NOMO-1 treated with DMSO at 0.1 percent for 48 hours (cell line): ENCODE results near the gene TOPORS.
"Not testable (repeated sequence)": the region's sequence is repeated elsewhere in the genome, so short reads cannot be mapped to it uniquely, and the experiment has no call there.

ENCODE experiments used
- DNase-seq: peaks from one replicate; lab custom pipeline; 2025; ENCODE audit not compliant: unreplicated experiment; lab: John Stamatoyannopoulos, UW

TOPORS gene

DNA sequence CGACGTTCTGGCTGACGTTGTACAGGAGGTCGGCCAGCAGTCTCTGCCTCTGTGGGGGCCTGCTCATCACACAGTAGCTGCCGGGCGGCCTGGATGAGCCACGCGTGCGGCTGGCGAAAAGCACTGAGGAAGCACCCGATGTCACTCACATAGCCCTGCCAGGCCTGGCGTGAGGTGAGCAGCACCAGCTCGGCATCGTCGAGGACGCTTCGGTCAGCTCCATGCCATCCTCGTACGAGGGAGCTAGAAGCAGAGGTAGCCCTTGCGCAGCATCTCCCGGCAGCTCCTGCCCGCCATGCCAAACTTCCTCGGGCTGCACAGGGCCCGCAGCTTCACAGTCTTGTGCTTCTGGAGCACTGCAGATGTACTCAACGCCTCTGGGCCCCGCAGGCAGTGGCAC lies 14.4 kb upstream of the TOPORS start:
- no peak for DNase-seq

DNA sequence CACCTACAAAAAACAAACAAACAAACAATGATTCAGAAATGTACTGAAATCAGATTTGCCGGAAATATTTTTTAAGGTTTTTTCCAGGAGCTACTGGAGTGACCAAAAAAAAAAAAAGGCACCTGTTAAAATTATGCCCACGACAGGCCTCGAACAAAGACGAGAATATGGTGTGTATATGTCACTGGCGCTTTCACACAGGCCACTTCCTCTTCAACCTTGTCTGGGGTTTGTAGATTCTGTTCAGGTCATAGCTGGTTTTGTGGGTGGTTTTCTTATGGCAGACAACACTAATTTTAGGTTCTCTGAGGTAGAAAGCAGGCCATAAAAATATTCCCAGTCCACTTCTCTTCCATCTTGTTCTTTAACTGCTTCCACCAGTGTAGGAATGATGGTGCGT lies 13.6 kb upstream of the TOPORS start:
- no peak for DNase-seq

DNA sequence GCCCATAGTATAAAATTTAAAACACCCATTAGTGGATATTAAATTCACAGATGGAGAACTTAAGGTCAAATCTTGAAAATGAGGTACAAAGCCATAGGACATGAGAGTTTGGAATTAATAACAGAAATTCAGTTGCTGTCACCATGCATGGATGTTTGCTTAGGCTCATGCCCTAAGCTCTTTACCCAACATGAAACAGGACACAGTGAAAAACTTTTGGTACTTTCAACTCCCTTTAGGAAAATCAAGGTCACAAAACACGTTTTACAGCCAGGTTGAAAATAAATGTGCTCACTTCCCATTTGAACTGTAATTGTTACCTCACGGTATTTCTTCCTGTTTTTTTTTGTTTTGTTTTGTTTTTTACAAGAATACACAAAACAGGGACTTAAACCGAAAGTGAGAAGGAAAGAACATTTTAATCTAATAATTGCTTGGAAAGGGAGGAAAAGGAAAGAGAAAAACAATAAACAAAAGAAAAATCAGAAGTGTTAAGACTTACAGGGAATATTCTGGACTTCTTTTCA lies 6.1 kb upstream of the TOPORS start:
- peak; percentile 27 for DNase-seq

DNA sequence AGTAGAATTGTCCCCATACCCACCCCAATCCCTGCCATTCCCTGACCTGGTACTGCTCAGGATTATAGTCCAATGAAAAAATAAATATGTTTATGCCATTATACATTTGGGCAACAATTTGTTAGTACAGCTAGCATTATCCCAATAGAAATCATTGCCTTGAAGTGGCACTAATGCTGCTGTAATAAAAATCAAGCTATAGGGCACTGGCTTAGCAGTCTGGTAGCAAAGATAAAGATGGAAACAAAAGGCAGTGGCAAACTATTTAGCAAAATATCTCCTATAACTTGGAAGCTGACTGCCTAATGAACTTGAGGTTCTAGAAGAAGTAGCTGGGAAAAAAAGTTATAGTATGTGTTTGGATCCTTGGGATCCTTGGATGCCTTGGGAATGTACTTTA lies 2.2 kb upstream of the TOPORS start:
- DNase-seq = no peak

DNA sequence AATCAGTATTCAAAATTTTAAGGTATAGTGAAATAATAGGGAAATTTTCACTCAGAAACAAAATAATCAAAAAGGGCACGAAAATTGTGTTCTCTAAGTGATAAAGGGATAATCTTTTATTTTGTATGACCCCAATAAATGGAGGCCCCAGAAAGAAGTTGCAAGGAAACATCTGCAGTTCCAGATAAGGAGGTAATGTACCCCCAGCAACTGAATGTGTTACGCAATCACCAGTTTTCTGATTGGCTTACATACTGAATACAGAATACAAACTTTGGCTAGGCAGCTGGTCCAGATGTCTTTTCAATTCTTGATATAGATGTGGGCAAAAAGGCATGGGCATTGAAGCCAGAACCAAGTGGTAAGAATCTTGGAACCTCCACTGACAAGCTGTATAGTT lies 1.7 kb upstream of the TOPORS start:
- peak; percentile 11 for DNase-seq

DNA sequence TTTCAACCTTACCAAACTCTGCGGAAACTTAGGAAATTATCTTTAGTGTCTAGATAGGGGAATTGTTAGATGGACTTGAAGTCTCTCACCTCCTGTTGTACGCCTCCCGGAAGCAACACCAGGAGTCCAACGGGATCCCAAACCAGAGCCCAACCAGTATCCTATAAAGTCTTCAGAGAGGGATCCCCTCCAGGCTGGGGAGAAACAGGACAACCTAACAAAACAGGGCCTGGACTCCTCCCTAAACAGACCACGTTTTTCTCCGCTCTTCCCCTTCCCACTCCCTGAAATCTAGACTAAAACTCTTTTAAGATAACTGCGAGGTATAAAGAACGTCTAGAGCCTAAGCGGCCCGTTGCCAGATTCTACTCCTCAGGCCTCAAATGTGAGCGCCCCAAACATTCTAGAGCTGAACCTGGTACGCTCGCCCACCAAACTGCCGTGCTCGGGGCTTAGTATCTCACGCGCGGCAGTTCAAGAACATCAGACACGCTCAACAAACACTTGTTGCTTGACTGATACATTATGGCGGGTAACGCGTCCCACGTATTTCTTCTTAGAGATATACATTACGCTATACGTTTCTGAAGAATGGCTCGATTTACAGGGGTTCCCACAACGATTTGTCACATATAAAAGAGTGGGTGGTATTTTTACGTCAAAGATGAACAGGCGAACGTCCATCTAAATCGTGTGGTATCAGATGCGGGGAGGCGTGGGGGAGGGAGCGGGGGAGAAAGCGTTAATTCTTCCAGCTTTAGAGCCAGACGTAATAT lies 922 bp downstream of the TOPORS start:
- DNase-seq = peak; percentile 43

DNA sequence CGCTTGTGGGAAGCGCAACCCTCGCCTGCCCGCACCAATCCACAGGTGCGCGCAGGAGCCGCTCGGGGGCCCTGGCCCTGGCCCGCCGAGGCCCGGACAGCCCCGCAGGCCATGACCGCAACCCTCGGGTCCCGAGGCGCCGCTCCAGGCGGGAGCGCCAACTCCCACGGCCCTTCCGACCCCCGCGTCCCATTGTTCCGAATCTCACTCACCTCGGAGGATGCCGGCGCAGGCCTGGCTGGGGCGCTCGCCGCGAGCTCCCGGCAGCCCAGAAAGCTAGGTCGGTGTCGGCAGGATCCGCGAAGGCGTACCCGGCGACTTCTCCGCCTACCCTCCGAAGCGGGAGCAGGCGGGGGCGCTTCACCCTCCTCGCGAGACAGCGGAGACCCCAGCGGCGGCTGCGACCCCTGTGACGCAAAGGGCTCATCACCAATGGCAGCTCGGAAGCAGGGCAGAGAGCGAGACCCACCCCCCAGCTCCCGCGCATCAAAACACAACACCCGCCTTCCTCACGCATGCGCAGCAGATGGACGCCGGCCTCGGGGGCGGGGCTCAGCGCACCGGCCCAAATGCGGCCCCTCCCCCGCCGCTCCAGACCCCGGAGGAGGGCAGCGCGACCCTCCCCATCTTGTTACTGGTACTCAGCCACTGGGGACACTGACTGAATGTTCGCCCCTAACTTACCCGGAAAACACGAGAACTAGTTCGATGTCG lies 1.7 kb downstream of the TOPORS start:
- peak; percentile 72 for DNase-seq

DNA sequence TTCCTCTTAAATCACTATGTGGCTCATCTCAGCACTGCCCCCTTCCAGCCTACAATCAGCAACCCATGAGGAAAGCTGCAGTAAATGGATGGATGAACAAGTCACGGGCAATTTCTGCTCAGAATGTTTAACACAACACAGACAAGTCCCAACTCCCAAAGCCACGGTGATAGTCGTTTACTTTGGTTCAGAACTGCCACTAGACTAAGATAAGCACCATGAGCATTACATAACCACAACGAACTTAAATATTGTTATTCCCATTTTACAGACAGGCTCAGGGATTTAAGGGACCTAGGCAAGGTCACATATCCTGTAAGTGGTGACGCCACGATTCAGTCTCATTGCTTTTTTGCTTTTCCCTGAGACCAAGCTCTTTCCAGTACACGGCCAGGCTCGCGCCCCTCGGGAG lies 2.2 kb downstream of the TOPORS start:
- DNase-seq = no peak

DNA sequence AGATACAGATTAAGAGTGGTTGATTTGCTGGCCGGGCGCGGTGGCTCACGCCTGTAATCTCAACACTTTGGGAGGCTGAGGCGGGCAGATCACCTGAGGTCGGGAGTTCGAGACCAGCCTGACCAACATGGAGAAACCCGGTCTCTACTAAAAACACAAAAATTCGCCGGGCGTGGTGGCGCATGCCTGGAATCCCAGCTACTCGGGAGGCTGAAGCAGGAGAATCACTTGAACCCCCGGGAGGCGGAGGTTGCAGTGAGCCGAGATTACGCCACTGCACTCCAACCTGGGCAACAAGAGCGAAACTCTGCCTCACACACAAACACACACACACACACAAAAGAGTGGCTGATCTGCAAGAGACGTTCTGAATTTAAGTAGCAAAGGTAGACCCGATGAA lies 4.2 kb downstream of the TOPORS start:
- DNase-seq = not testable (repeated sequence)

DNA sequence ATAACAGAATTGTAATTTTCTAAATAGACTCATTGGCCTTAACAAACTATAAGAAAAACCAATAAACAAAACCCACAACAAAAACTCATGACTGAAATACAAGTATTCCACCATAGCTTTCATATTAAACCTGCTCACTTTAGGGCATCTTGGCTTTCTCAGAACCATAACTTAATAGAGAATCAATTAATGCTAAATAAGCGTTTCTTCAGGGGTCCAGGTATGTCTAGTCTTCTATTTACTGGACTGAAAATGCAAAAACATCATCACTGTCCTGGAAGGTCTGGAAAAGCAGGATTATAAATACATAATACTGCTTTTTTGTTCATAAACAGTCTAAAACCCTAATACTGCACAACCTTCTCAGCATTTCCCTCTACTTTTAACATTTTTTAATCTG lies 6.5 kb downstream of the TOPORS start:
- no peak for DNase-seq

DNA sequence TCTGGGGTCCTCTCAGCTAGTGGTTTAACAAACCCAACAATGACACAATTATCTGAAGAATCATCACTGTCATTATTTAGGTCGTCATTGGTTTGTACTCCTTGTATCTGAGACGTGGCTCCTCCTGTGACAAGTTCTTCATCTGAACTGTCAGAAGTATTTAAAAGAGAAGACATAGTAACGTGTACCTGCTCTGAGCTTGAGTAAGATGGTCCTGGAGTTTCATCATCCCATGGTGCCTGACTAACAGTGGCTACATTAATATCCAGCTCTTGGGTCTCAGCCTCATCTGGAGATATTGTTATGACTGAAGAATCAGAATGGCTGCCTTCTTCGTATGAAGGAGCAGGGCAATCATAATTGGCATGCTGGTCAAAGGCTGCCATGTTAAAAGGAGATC lies 9.3 kb downstream of the TOPORS start:
- DNase-seq = no peak

DNA sequence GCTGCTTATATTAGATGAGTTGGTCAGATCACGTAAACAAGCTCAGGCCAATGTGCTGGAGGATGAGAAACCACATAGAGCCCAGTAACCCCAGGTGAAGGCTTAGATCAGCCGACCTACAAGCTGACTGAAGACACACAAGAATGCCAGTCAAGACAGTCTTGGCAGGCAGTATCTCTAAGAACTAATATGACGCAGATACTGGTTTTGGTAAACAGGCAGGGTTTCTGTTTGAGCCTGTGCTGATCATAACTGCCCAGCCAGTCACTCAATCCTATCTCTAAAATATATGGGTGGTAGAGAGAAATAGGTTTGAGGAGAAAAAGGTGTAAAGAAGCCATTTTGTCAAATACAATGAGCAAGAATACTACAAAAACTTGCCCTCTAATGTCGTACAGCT lies 18.6 kb downstream of the TOPORS start:
- no peak for DNase-seq

DNA sequence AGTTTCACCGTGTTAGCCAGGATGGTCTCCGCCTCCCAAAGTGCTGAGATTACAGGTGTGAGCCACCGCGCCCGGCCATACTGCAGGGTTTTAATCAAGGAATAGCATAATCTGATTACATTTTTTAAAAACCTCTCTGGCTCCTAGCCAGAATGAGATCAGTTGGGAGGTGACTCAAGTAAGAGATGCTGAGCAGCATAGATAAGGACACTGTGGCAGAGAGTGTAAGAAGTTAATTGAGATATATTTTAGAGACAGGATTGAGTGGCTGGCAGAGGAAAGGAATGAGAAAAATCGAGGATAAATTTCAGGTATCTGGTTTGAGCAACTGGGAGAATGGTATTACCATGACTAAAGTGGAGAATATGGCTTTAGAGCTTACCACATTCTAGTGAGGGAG lies 19.1 kb downstream of the TOPORS start:
- DNase-seq = no peak

DNA sequence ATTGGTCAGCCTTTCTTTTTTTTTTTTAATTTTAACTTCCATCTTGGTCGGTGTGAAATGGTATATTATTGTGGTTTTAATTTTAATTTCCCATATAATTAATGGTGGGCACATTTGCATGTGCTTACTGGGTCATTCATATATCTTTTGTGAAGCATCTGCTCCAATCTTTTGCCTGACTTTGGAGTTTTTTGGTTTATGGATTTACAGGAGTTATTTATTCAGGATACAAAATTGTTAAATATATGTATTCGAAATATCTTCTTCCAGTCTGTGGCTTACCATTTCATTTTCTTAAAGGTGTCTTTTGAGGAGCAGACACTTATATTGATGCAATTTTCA lies 25.7 kb downstream of the TOPORS start:
- no peak for DNase-seq

DNA sequence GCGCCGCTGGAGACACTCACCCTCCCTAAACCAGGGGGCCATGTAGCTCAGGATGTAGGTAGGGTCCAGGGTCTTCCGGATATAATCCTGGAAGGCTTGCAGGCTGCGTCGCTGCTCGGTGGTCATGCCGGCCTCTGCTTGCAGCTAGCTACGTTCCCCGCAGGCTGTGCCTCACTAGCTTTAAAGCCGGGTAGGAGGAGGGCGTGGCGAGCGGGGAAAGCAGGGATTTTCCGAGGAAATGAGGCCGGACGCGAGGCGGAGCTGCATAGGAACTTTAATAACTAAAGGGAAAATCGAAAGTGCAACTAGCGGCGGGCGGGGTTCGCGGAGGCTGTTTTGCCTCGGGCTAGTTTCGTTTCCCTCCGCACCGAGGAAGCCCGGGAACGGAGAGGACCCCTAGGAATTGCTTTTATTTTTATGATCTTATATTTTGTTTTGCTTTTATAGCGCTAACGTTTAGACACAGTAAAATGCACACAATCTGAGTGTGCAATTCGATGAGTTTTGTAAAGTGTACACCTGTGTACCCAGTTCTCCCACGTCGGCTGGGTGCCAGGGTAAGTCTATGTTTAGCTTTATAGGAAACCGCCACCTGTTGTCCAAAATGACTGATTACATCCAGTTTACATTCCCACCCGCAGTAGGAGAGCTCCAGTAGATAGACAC lies 26.2 kb downstream of the TOPORS start, which contains the start of gene RIGI:
Gene RIGI, minus strand, starts transcription at position 156 of the 666 bp plus-strand sequence. Its CDS starts 30 bp downstream, at position 126.
- peak; percentile 69 for DNase-seq

DNA sequence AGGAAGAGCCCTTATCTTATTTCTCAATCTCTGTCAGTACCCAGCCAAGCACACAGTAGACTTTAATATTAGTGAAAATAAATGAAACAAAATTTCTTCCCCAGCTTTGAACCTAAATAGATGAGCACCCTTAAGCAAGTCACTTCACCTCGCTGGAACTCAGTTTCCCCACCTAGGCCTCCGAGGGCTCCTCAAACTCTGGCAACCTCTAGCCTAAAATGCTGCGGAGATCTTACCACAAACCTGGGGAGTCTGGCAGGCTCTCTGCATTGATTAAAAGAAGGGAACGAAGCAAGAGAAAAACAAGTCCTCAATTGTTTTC lies 26.7 kb downstream of the TOPORS start:
- peak; percentile 43 for DNase-seq

DNA sequence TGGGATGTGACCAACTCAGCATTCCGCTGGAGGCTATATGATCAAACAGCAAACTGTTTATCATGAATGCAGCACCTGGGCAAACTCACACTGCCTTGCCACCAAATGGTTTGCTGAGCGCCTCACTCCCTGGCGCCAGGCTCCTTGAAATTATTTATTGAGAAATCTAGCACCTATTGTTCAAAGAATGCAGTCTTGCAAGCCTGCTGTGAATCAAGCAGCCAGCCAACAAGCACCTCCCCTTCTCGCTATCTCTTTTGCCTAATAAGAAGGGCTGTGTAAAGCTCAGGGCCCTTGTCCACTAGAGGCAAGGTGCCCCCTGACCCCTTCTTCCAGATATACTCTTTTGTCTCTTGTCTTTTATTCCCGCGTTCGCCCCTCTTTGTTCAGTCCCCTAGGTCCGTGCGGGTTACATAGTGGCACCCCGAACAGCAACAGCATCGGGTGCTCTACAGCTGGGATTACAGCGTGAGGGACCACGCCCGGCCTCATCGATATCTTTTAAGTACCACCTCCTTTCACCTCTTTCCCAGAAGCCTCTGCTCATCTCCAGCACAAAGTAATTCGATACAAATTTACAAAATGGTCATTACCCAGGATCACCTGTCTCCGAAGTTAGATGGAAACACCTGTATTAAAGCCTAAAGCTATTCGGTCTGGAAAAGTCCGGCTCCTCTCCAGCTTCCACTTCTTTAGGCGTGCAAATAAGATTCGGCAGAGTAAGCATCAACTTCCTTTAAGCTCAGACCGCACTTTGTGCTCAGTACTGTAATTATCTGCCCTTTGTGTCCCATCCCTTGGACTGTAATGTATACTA lies 27.3 kb downstream of the TOPORS start:
- peak; percentile 46 for DNase-seq

DNA sequence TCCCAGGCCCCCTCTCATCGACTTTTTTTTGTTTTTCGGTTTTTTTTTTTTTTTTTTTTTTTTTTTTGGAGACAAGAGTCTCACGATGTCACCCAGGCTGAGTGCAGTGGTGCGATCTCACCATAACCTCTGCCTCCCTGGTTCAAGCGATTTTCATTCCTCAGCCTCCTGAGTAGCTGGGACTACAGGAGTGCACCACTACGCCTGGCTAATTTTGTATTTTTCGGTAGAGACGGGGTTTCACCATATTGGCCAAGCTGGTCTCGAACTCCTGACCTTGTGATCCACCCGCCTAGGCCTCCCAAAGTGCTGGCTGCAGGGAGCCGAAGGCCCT lies 27.9 kb downstream of the TOPORS start:
- DNase-seq = not testable (repeated sequence)

DNA sequence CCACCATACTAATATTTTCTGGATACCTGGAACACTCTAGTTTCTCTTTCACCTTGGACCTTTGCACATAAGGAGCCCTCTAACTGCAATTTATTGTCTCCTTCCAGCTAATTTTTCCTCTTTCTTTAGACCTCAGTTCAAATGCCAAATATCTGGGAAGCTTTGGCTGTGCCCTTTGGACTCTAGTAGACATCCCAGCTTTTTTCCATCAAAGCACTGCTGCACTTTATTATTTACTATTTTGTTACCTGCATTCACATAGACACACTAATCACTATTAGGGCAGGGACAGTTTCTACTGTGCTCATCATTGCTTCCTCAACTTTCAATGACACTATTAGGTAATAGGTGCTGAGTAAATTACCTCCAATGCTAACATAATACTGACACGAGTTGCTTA lies 28.5 kb downstream of the TOPORS start:
- no peak for DNase-seq

DNA sequence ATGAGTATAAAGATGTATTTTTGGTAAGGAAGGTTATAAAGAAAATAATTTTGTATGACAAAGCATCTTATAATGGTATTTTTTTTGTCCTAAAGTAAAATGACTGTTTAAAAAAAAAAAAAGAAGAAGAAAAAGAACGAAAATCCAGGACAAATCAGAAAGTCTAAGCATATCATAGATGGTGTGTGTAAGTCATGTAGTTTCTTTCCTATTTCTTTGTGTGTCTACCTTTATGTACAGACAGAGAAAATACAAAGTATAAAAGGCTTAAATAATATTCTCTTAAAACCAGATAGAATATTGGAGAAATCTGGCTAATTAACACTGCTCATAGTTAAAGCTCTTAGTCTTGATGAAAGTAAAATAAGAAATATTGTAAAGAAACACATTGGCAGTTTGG lies 34.1 kb downstream of the TOPORS start:
- DNase-seq = no peak

DNA sequence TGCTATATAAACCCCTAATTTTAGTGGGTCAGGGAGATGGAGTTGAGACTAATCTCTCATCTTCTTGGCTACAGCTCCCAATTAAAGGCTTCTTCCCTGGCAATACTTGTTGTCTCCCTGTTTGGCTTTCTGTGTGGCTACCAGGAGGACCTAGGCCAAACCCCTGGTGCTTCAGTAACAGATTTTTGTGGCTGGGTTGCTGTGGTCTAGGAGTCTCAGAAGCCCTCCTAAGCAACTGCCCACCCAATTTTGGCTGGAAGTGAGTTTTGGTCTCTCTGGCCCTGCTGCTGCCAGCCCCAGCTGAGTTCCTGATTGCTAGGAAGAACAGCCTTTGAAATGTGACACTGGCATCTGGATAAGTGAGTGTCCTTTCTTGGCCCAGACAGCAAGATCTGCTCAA lies 36.1 kb downstream of the TOPORS start:
- DNase-seq = no peak
